K562 (cell line): ENCODE results near the gene SFXN3. TPM values are rescaled to one million over a fixed set of nuclear protein-coding genes. Genes with fewer than 3 reads are reported as not detected.
A peak's percentile ranks its signal among the peaks of the same experiment; 100 is the strongest.

Experiments used
- ARHGAP35 ChIP-seq: fragments of 450-650 bp; IDR thresholded peaks from 2 replicates; pipeline ENCODE4 v1.6.1; 2018; ENCODE audit not compliant: partially characterized antibody
- ARID2 ChIP-seq: fragments of 450-650 bp; IDR thresholded peaks from 2 replicates; pipeline ENCODE4 v1.6.1; 2017; ENCODE audit warnings: antibody characterized with exemption, mild to moderate bottlenecking
- CC2D1A ChIP-seq: fragments of 450-650 bp; IDR thresholded peaks from 2 replicates; pipeline ENCODE4 v1.6.1; 2017; ENCODE audit warnings: mild to moderate bottlenecking
- HDAC1 ChIP-seq, 2 experiments: fragments of 450-650 bp; IDR thresholded peaks; 2 replicates each; pipeline ENCODE4 v1.6.1; 2016 to 2017; ENCODE audit warnings: inconsistent platforms in 1 of 2, mild to moderate bottlenecking in 1 of 2, moderate library complexity in 1 of 2
- RBM17 ChIP-seq: fragments of 200-400 bp; formaldehyde crosslinking; IDR thresholded peaks from 2 replicates; pipeline ENCODE4 v1.6.1; 2017; ENCODE audit warnings: low read depth, mild to moderate bottlenecking, low read length, borderline replicate concordance
- SIN3A ChIP-seq, 2 experiments: fragments of 150-350 bp in 1 of 2; IDR thresholded peaks; 2 replicates each; pipeline ENCODE4 v1.6.1; 2011 to 2016; ENCODE audit warnings: borderline replicate concordance in 2 of 2, low read depth in 2 of 2, low read length in 2 of 2, mild to moderate bottlenecking in 2 of 2, moderate library complexity in 2 of 2; ENCODE audit not compliant: control insufficient read depth in 1 of 2
- polyA plus RNA-seq, 8 experiments: library from polyadenylated mRNA; depleted of rRNA in 4 of 8; stranded (reverse) in 5 of 8; unstranded in 3 of 8; fragments of >200 nt; fragmentation: Nextera tagmentation in 2 of 8; fragmentation: Illumina TruSeq in 1 of 8; extraction: Ambion mirVana in 2 of 8; extraction: Trizol in 1 of 8; gene quantifications; 2 replicates each; pipeline versions ENCODE4 v1.2.1 to v1.2.3, GENCODE V29; 2011 to 2014; ENCODE audit warnings: inconsistent platforms in 1 of 8, missing spikeins in 1 of 8
- total RNA-seq, 7 experiments: library from RNA; depleted of rRNA in 6 of 7; stranded (reverse); fragments of >200 nt in 6 of 7; fragmentation: Illumina TruSeq in 2 of 7; extraction: Trizol in 2 of 7; gene quantifications; 2 replicates each; pipeline versions ENCODE4 v1.2.1 to v1.2.3, GENCODE V29; 2011 to 2021; ENCODE audit warnings: low replicate concordance in 1 of 7
- TF ChIP-seq, protein P1 (sequence below), 2 experiments: fragments of 450-650 bp in 1 of 2; sonication (generic) in 1 of 2; formaldehyde crosslinking in 1 of 2; IDR thresholded peaks; 2 replicates each; pipeline versions ENCODE4 v1.7.1 to v1.9.0; 2016 to 2022; ENCODE audit warnings: inconsistent platforms in 1 of 2, mild to moderate bottlenecking in 1 of 2, missing genetic modification reagents in 1 of 2
- TF ChIP-seq, protein P2 (sequence below), 2 experiments: fragments of 250-450 bp in 1 of 2; fragments of 450-650 bp in 1 of 2; sonication (Bioruptor Pico) in 1 of 2; IDR thresholded peaks; 2 replicates each; pipeline versions ENCODE4 v1.6.1 to v1.8.0; 2016 to 2021; ENCODE audit warnings: mild to moderate bottlenecking in 2 of 2, moderate library complexity in 2 of 2, missing compliant biosample characterization in 1 of 2, missing genetic modification characterization in 1 of 2
- TF ChIP-seq, protein P3 (sequence below): fragments of 450-650 bp; formaldehyde crosslinking; IDR thresholded peaks from 2 replicates; pipeline ENCODE4 v1.4.0; 2020; ENCODE audit warnings: mild to moderate bottlenecking, moderate library complexity
- TF ChIP-seq, protein P4 (sequence below): fragments of 450-650 bp; formaldehyde crosslinking; IDR thresholded peaks from 2 replicates; pipeline ENCODE4 v1.4.0; 2022; ENCODE audit warnings: mild to moderate bottlenecking, moderate library complexity

Gene SFXN3
- total and polyA plus RNA-seq, 9 of the 15 experiments (the other 6 are each of a cell fraction or from before 2014, with no cell fraction given), result 0.24 to 4.6 (median 0.86) TPM

DNA sequence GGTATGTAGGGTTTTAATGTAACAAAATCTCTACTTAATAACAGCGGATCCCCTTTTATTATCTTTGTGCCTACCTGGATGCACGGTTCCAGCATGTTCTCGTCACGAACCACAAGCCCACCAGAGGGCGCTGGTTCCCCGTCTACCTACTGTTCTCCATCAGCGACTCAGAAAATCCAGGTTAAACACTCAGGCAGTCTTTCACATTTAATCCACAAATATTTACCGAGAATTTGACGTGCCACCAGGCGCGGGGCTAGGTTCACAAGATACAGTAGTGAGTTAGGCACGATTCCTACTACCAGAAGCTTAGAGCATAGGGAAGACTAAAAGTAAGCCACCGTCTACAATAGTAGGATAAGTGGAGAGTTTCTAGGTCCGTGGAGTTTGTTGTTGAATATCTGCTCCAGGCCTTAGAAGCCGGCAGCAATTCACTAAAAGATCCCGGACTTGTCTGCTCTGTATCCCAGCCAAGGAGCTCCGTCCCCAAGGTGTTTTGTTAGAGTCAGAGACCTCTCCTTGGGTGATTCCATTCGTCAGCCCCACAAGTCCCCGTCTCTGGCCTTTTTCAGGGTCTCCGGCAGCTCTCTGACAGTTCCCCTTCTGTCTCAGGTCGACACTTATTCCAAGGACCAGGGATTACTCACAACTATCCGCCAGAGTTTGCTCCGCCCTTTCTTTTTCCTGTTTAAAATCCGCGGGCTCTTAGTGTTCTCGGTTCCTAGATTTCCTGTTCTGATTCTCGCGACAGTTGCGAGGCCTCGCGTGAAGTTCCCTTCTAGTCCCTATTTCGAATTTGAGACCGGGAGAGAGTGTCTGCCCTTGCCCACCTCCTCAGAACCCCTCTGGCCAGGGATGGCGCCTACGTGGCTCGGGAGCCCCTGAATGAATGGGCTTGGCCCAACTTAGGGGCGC is 29.3 kb downstream of the SFXN3 start (continued):
- TF ChIP-seq, protein P1, sequence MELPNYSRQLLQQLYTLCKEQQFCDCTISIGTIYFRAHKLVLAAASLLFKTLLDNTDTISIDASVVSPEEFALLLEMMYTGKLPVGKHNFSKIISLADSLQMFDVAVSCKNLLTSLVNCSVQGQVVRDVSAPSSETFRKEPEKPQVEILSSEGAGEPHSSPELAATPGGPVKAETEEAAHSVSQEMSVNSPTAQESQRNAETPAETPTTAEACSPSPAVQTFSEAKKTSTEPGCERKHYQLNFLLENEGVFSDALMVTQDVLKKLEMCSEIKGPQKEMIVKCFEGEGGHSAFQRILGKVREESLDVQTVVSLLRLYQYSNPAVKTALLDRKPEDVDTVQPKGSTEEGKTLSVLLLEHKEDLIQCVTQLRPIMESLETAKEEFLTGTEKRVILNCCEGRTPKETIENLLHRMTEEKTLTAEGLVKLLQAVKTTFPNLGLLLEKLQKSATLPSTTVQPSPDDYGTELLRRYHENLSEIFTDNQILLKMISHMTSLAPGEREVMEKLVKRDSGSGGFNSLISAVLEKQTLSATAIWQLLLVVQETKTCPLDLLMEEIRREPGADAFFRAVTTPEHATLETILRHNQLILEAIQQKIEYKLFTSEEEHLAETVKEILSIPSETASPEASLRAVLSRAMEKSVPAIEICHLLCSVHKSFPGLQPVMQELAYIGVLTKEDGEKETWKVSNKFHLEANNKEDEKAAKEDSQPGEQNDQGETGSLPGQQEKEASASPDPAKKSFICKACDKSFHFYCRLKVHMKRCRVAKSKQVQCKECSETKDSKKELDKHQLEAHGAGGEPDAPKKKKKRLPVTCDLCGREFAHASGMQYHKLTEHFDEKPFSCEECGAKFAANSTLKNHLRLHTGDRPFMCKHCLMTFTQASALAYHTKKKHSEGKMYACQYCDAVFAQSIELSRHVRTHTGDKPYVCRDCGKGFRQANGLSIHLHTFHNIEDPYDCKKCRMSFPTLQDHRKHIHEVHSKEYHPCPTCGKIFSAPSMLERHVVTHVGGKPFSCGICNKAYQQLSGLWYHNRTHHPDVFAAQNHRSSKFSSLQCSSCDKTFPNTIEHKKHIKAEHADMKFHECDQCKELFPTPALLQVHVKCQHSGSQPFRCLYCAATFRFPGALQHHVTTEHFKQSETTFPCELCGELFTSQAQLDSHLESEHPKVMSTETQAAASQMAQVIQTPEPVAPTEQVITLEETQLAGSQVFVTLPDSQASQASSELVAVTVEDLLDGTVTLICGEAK (IDR thresholded peaks at IDR 0.05), result 0 out of 2 replicates have a peak, but pooled peaks have one; percentile 29
- TF ChIP-seq, protein P1 (CRISPR knock-in tag; IDR thresholded peaks at IDR 0.05), result no peak
- TF ChIP-seq RBM17 (no peak), ARID2 (peak; percentile 56; the same call in 1 of the 2 replicates), CC2D1A (peak; percentile 50), SIN3A (IDR thresholded peaks at IDR 0.05; ENCODE audit: borderline replicate concordance in 2 of 2, control insufficient read depth in 1 of 2, low read depth in 2 of 2, low read length in 2 of 2) (peak; percentile 74 to 76; a peak in 1 of 4 replicates), HDAC1 (IDR thresholded peaks at IDR 0.05) (peak in 1 of 2 experiments; percentile 75; a peak in 1 of 4 replicates), ARHGAP35 (peak; percentile 88)
- TF ChIP-seq, protein P2, sequence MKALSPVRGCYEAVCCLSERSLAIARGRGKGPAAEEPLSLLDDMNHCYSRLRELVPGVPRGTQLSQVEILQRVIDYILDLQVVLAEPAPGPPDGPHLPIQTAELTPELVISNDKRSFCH (CRISPR knock-in tag; IDR thresholded peaks at IDR 0.05), result no peak
- TF ChIP-seq, protein P2 (tag; IDR thresholded peaks at IDR 0.05), result no peak
- TF ChIP-seq, protein P3, sequence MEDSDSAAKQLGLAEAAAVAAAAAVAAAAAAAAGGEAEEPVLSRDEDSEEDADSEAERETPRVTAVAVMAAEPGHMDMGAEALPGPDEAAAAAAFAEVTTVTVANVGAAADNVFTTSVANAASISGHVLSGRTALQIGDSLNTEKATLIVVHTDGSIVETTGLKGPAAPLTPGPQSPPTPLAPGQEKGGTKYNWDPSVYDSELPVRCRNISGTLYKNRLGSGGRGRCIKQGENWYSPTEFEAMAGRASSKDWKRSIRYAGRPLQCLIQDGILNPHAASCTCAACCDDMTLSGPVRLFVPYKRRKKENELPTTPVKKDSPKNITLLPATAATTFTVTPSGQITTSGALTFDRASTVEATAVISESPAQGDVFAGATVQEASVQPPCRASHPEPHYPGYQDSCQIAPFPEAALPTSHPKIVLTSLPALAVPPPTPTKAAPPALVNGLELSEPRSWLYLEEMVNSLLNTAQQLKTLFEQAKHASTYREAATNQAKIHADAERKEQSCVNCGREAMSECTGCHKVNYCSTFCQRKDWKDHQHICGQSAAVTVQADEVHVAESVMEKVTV, result peak; percentile 68
- TF ChIP-seq, protein P4, sequence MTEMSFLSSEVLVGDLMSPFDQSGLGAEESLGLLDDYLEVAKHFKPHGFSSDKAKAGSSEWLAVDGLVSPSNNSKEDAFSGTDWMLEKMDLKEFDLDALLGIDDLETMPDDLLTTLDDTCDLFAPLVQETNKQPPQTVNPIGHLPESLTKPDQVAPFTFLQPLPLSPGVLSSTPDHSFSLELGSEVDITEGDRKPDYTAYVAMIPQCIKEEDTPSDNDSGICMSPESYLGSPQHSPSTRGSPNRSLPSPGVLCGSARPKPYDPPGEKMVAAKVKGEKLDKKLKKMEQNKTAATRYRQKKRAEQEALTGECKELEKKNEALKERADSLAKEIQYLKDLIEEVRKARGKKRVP (CRISPR knock-in tag), result no peak
